ENCODE measurements around the gene LCE4A.
"Not testable (repeated sequence)": the region's sequence is repeated elsewhere in the genome, so short reads cannot be mapped to it uniquely, and the experiment has no call there.

Gene LCE4A

DNA sequence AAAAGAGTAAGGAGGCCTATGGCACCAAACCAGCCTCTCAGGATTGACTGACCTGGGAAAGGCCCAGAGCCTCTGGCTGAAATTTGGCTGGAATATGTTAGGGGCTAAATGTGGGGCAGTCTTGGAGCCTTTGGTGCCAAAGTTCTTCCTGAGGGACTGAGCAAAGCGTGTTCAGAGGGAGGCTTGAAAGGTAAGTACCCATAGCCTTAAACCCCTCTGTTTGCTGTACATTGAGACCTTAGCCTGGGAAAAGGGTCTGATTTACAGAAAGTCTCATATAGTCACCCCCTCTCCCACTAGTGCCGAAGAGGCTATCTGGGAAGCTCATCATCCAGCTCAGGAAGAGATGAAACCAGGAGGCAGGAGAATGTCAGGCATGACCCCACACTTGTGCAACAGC is at the start of gene LCE4A:
LCE4A (plus strand) TSS at position 301 of the 400 bp plus-strand sequence. CDS start 916 bp downstream, outside the sequence.
- DNase-seq = no peak

GRCh38 chr1:152658649-152659048 is 49.3 kb upstream of the LCE4A start:
- no peak for DNase-seq

- DNase-seq = no peak
These were observed 44.9 kb upstream of the LCE4A start, which contains the start of gene LCE2D for GRCh38 chr1:152663098-152663497. TSS of gene LCE2D (plus strand) at chr1:152663380. CDS start at chr1:152664106, 726 bp downstream.

GRCh38 chr1:152666171-152666570 is 41.8 kb upstream of the LCE4A start:
- not testable (repeated sequence) for DNase-seq

GRCh38 chr1:152667648-152668047 is 40.3 kb upstream of the LCE4A start:
- no peak for DNase-seq

DNA sequence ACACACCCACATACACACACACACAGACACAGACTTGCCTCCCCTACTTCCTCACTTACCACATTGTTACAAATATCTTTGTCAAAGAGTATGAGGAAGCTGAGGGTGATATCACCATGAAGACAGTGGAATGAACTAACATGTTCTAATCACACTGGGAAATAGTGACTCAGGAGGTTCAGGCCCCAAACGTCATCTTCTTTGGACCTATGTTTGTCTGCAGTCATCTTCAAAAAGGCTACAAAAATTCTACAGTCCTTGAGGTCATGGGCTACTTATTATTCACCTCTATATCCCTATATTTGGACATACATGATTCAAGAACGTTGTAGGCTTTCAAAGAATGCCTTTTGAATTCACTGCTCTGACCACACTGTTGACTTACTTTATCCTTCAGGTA is 34.9 kb upstream of the LCE4A start:
- no peak for DNase-seq

GRCh38 chr1:152674983-152675382 is 33.0 kb upstream of the LCE4A start, which contains the start of gene LCE2C:
TSS of gene LCE2C (plus strand) at chr1:152675279. CDS start at chr1:152676016, 737 bp downstream.
- not testable (repeated sequence) for DNase-seq

DNA sequence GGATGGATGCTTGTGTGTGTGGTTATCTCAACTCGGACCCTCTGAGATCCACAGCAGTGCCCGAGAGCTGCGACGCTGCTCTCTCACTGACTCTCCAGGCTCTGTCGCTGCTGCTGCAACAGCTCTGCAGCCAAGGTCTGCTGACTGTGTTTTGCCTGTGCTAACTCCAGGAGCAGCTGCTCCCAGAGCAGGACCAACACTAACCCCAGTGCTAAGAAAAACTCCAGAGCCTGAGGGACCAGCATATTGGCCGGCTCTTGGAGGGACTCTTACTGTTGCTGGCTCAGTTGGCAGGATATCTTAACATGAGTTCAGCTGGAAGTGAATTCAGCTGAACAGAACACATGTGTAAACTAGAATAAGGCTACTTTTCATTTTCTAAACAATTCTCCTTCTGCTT is 28.5 kb upstream of the LCE4A start:
- DNase-seq = no peak

DNA sequence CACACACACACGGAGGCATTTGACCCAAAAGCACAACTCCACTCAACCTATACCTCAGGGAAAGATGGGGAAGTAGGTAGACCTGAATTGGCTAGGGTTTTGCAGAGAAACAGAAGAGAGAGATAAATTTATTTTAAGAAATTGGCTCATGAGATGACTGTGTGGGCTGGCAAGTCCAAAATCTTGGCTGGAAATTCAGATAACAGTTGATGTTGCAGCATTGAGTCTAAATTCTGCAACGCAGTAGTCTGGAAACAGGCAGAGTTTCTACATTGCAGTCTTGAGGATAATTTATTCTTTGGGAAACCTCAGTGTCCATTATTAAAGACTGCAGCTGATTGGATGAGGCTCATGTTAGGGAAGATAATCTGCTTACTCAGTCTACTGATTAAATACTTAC is 26.3 kb upstream of the LCE4A start:
- no peak for DNase-seq

- no peak for DNase-seq
These were observed 24.1 kb upstream of the LCE4A start for GRCh38 chr1:152683846-152684245.

GRCh38 chr1:152685823-152686222 is 22.1 kb upstream of the LCE4A start, which contains the start of gene LCE2B:
TSS of gene LCE2B (plus strand) at chr1:152686123. CDS start at chr1:152686844, 721 bp downstream.
- DNase-seq = not testable (repeated sequence)

GRCh38 chr1:152697701-152698600 is 10.0 kb upstream of the LCE4A start, which contains the start of gene LCE2A:
TSS of gene LCE2A (plus strand) at chr1:152698345. CDS start at chr1:152698902, 557 bp downstream.
- DNase-seq = no peak

DNA sequence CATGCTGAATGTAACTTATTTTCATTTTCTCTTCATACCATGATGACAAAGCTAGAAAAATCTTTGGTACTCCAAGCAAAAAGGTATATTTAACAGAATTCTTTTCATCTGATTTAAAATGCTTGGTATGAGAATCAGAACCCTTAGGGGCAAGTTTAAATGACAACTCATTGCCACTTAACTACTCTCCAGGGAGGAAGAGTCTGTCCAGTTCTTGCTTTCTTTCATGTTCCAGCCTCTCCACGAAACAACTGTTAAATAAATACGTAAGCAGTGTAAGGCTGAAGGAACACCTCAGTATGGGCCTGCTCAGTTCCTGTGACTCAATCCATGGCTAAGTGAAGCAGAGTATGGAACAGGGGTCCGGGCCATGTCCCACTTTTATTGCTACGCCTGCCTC is 8.2 kb upstream of the LCE4A start:
- DNase-seq = no peak

- no peak for DNase-seq
These were observed 10.3 kb downstream of the LCE4A start for GRCh38 chr1:152718238-152718637.

DNA sequence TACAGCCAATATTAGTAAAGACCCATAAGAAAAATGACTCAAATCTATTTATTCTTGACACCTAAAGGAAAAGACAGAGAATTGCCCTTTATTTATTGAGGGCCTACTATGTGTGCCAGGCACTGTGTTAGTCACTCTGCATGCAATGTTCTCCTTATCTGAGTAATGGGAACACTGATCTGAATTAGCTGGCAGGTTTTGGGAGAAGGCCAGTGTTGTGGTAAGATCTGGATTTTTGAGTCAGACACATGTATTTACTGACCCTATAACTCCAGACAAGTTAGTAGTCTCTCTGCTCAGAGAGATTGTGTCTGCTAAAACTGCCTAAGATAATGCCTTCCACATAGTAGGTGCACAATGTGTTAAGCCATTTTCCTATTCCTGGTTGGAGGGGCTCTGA is 17.3 kb downstream of the LCE4A start:
- DNase-seq = no peak

DNA sequence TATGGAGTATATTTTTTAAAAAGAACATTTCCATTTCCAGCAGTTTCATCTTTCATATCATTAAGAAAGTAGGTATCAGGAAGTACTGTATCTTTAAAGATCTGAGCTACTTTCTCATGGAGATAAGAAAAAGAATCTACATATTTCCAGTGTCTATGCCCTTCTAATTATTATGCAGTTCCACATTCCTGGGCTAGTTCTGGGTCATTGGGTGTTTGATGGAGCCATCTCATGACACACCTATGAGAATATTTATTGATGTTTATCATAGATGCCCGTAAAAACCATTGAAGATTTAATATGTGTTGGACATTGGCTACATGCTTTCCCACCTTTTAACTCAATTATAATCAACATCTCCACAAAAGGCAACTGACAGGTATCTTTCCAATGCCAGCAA is 21.0 kb downstream of the LCE4A start:
- no peak for DNase-seq

DNA sequence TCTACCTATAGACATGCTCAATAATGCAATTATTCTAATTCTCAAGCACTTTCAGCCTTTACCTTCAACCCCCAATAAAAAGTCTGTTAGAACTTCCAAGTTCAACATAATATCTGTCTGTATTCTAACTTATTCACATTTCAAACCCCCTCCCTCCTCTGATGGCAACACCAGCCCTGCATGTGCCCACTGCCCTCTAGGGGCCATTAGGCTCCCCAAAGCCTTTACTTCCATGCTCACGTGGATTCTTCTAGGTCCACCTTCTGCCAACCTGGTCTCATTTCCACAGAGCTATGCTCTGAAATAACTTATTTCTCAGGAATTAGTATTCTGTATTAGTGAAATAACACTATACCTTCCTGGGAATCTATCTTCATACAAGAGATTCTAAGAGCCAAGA is 27.7 kb downstream of the LCE4A start:
- no peak for DNase-seq

GRCh38 chr1:152737997-152738396 is 30.0 kb downstream of the LCE4A start:
- no peak for DNase-seq

- no peak for DNase-seq
These were observed 31.9 kb downstream of the LCE4A start for GRCh38 chr1:152739841-152740240.

DNA sequence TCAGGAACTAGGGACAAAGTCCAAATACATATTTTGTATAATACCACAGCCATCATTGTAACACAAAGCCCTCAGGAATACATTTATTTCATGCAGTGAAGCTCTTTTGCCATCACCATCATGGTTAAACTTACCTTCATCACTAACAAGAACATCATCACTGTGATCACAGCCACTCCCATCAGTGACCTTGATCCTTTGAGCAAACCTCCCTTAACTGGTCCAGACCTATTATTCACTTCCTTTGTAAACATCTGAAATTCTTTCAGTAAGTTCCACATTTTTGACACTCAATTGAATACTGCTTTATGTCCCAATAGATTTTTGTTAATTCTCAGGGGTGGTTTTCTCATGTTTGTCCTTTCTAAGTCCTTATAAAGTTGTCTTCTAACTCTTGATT is 33.7 kb downstream of the LCE4A start:
- no peak for DNase-seq

- DNase-seq = no peak
These were observed 35.6 kb downstream of the LCE4A start for GRCh38 chr1:152743371-152744145.

GRCh38 chr1:152745289-152745704 is 37.3 kb downstream of the LCE4A start:
- no peak for DNase-seq

- DNase-seq = no peak
These were observed 37.9 kb downstream of the LCE4A start for GRCh38 chr1:152745765-152746444.
